SH-SY5Y (cell line): Measurements from ENCODE around the gene CAPN11.

Experiments
- GATA2 ChIP-seq: IDR thresholded peaks from 2 replicates; pipeline ENCODE4 v1.6.1; 2011; ENCODE audit warnings: mild to moderate bottlenecking, low read depth, low read length
- GATA3 ChIP-seq: IDR thresholded peaks from 2 replicates; pipeline ENCODE4 v1.6.1; 2011; ENCODE audit warnings: low read depth, mild to moderate bottlenecking, low read length, moderate library complexity

DNA sequence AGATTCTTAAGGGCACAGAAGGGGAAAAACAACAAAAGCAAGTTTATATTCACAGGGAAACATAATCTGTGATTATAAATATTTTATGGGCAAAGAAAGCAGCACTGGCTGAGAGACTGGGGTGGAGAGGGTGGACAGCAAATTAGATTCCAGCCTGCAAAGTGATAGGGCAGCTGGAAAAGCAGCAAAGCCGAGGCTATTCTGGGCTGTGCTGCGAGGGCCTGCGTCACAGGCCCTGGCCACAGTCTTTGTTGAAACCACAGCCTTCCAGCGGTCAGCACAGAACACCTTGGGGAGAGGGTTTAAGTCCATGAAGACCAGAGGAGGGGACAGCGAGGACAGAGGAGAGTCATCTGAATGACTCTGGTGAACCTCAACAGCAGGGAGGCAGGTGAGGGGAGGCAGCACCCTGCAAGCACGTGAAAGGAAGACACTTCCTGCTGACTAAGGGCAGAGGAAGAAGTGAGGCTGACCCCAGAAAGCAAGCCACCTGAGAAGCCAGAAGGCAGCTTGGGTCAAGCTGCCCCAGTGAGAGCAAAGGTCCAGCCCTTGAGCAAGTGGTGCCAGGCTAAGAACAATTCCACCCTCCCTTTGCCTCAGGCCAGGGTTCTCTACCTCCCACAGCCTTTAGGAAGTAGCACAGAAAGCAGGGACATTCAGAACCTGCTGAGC lies 48.5 kb upstream of the CAPN11 start:
- TF ChIP-seq GATA3, result no peak
- no peak for TF ChIP-seq GATA2
